Endothelial cell of hepatic sinusoid (primary cell): ENCODE results near the gene HSPB2.
"Not testable (repeated sequence)": the region's sequence is repeated elsewhere in the genome, so short reads cannot be mapped to it uniquely, and the experiment has no call there.

Source experiments
- in situ Hi-C: cut with HindIII; loops from 2 replicates; pipeline ENCODE4 v1.10.0; 2017; ENCODE audit warnings: low sequenced_read_pairs

Gene HSPB2

DNA sequence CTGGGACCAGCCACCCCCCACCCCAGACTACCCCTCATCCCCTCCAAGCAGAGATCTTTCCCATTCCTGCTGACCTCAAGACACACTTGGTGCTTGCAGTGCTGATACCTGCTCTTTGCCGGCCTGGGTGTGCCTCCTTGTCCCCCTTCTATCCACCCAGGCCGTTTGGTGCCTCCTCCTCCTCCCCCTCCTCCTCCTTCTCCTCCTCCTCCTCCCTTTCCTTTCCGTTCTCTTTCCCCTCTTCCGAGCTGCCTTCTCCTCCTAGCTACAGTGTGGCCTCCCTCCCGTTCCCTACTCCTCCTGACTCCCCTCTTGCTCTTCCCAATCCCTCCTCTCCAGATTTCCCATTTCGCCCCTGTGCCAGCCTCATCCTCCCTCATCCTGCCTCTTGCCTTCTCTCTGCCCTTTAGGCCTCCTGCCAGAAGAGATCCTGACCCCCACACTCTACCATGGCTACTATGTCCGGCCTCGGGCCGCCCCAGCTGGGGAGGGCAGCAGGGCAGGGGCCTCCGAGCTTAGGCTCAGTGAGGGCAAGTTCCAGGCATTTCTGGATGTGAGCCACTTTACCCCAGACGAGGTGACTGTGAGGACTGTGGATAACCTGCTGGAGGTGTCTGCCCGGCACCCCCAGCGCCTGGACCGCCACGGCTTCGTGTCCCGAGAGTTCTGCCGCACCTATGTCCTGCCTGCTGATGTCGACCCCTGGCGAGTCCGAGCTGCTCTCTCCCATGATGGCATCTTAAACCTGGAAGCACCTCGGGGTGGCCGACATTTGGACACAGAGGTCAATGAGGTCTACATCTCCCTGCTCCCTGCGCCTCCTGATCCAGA lies 712 bp downstream of the HSPB2 start:
- in situ Hi-C loops = no loop called here

DNA sequence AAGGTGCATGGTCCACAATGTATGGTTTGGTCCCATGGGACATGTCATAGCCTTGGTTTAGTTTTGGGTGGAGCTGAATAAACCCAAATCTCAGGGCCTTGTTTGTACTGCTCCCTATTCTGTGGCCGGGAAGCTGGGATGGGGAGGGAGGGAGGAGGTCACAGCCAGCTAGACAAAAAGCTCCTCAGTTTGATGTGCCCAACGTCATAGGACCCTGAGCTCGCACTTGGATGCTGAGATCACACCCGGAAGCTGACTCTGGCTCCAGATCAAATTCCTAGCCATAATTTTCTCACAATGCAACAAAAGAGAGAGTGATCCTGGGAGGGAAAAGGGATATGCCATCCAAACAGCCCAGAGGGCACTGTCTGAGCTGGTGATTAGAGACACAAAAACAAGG lies 1.5 kb downstream of the HSPB2 start:
- in situ Hi-C loops = no loop called here

DNA sequence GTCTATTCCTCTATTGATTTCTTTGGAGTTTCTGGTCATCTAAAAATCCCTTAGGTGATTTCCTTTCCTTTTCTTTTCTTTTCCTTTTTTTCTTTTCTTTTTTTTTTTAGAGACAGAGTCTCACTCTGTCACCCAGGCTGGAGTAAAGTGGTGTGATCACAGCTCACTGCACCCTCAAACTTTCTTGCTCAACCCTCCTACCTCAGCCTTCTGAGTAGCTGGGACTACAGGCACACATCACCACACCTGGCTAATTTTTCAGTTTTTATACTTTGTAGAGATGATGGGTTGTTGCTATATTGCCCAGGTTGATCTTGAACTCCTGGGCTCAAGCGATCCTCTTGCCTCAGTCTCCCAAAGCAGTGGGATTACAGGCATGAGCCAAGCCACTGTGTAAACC lies 4.2 kb downstream of the HSPB2 start:
- in situ Hi-C loops = no loop called here

DNA sequence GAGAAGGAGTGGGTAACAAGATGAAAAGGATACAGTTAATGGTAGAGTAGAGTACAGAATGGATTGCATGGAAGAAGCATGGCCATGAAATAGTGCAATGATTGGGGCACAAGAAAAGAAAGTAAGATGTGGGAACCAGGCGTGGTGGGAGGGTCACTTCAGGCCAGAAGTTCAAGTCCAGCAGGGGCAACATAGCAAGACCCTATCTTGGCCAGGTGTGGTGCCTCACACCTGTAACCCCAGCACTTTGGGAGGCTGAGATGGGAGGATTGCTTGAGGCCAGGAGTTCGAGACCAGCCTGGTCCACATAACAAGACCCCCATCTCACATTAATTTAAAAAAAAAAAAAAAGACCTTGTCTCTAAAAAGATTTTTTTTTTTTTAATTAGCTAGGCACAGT lies 4.8 kb downstream of the HSPB2 start:
- in situ Hi-C loops = no loop called here

DNA sequence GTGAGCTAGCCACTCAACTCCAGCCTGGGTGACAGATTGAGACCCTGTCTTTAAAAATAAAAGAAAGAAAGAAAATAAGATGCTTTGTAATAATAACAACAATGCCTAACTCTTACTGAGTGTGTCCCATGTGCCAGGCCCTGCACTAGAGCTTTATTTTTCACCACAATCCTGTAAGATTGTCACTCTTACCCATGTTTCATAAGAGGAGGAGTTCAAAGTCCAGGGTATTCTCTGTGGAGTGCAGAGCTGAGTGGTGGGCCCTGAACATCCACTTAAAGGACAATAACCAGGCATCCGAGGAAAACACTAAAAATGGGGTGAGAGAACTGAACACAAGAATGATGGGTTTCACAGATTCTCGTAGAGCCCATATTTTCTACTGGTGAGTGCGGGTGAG lies 5.3 kb downstream of the HSPB2 start:
- in situ Hi-C loops = no loop called here

DNA sequence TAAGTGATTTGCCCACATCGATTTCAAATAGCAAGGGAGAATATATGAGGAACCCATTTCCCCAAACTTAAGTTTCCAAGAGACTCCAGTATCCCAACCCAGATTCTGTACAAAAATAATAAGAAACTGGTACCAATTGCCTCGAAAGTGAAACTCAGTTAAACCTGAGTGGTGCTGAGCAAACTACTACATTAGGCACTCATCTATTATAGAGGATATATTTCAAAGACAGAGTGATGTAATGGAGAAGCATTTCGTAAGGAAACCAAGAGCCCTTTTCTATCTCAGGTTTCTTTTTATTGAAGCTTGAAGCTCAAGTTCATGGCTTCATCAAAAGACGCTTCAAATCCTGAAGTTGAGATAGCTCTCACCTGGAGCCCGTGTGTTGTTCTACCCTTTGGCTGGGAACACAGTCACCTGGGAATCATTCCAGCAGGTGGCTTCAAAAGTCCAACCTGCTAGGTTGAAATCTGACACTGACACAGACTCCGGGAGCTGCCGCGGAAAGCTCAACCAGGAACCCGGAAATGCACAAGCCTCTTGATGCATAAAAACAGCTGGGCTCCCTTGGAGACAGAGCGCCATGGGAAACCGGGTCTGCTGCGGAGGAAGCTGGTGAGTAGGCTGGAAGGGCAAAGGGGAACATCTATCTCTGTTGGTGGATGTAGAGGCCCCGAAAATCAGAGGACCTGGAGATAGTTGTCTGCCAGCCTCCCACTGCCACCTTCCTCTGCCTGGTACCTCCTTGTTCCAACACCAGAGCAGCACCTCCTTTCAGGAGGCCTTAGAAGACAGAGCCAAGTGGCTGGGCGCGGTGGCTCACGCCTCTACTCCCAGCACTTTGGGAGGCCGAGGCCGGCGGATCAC lies 6.1 kb downstream of the HSPB2 start, which contains the start of gene C11orf52:
TSS of gene C11orf52 (plus strand) at position 524 of the 867 bp plus-strand sequence. CDS start at position 584, 60 bp downstream.
- in situ Hi-C loops = no loop called here

DNA sequence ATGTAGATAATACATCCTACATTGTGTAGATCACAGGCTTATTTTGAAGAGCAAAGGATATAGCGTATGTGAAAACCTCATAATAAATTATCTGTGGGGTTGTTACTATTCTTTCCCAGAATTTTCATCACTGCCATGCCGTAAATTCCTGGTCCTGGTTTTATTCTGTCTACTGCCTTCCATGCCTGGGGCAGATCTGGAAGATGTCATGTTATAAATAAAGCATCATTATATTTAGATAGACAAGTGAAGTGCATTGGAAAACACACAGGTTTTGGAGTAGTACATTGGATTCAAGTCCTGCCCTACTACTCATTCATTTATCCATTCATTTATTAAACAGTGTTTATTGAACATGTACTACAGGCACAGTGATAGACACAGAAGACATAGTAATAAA lies 8.4 kb downstream of the HSPB2 start:
- in situ Hi-C loops = no loop called here

DNA sequence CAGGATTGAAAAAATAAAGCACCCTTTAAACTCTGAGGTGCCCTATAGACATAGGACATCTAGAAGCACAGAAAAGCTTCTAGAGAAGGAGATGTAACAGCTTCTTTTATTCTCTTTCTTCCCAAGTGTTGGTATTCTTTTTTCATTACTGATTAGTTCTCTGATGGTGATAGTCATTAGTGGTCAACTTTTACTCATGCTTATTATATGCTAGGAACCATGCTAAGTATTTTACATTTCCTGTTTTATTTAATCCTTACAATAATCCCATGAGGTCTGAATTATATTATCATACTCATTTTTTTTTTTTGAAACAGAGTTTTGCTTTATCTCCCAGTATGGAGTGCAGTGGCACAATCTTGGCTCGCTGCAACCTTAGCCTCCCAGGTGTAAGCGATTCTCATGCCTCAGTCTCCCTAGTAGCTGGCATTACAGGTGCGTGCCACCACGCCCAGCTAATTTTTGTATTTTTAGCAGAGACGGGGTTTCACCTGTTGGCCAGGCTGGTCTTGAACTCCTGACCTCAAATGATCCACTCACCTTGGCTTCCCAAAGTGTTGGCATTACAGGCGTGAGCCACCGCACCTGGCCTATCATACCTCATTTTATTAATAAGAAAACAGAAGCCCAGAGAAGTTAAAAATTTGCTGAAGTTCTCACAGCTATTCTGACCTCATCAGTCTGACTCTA lies 9.2 kb downstream of the HSPB2 start:
- in situ Hi-C loops = no loop called here

DNA sequence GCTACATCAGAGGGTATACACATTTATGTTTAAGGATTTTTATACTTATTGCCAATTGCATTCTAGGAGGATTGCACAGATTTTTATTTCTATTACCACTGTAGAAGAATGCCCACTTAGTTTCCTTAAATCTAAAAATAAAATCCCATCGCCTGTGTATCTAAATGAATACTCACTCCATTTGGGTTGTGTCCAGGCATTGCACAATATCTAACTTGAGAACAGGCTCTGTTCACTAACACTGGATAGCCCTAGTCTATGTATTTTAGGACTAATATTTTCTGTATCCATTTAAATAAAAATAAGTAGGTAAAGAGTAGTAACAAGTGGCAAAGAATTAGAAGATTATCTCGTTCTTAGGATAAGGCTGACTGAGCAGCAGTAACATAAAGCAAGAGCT lies 10.3 kb downstream of the HSPB2 start:
- in situ Hi-C loops = no loop called here

DNA sequence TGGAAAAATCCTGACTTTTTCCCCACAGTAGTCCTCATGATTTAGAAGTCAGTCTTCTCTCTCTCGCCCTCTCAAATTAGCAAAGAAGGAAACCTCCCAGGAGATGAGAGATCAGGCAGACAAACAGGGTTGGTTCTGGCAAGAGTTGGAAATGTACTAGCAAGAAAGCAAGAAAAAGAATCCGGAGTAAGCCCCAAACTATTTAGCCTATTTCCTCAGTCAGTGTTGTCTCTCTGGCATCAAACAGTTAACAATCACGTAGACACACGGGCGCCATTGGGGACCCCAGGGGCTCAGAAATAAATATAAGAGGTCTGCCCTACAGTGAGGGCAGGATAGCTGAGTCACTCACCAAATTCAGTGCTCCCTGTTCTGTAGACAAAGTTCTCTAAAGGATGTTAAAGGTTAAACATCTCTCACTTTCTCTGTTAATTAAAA lies 10.8 kb downstream of the HSPB2 start:
- in situ Hi-C loops = no loop called here

DNA sequence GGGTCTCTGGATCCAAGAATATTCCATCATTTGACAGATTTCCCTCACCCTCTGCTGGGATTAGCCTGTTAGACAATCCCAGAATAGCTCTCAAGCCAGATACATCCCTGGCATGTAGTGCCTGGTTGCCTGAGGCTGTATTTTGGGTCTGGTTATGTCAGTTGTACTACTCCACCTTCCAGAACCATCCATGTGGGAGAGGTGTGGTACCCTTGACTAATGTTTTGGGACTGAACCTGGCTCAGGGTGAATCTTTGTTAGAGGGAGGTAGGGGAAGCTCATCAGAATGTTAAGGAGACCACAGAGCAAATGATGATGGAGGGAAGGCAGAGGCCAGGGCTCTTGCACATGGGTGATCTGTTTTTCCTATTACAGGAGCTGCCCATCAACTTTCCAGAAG lies 11.4 kb downstream of the HSPB2 start:
- in situ Hi-C loops = no loop called here

DNA sequence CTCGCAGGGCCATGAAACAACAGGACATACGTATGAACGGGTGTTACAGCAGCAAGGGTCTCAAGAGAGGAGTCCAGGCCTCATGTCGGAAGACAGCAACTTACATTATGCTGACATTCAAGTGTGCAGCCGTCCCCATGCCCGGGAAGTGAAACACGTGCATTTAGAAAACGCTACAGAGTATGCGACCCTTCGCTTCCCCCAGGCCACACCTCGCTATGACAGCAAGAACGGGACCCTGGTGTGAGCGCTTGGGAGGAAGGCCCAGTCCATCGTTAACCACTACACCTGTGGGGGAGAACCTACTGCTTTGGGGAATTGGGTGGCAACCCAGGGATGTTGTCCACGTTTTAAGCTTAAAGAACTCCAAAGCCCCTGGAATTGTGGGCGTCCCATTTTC lies 13.4 kb downstream of the HSPB2 start:
- in situ Hi-C loops = loop anchor here (5.0 kb wide), 1 partner anchor 49 kb away; the partner anchor contains the start of genes CFAP68 and FDXACB1

DNA sequence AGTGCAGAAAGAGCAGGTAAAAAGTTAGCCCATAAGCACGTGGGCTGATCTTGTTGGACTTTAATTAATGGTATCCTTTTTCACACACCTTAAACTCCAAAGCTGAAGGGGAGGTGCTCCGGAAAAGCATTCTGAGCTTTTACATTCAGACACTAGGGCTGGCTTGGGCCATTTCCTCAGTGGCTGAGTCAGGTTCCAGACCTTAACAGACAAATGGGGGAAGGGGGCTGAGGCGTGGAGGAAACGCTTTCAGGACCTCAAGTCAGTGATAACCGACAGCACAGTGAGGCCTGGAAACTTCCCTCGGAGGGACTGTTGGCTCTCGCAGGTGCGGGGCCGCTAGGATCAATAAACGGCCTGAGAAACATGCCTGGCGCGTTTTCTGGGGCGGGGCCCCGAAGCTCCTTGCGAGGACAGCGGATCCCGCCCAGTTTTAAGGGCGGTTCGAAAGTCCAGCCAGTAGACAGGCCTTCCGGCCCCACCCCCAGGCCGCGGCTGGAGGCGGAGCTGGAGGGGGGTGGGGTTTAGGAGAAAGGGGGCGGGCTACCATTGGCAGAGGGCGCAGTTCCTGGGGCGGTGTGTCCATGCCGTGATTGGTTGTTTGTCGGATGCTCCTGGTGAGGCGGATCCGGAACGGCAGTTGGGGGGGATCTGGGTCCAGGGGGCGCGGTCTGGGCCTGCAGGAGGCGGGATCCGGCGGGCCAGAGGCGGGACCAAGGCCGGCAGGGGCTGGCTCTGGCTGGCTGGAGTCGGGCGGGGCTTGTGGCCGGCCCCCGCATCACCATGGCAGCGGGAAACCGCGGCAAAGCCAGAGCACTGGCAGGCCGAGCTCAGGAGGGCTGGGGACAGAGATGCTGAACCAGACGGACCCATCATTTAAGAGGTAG lies 14.2 kb downstream of the HSPB2 start:
- in situ Hi-C loops = loop anchor here (5.0 kb wide), 1 partner anchor 49 kb away; the partner anchor contains the start of genes CFAP68 and FDXACB1

DNA sequence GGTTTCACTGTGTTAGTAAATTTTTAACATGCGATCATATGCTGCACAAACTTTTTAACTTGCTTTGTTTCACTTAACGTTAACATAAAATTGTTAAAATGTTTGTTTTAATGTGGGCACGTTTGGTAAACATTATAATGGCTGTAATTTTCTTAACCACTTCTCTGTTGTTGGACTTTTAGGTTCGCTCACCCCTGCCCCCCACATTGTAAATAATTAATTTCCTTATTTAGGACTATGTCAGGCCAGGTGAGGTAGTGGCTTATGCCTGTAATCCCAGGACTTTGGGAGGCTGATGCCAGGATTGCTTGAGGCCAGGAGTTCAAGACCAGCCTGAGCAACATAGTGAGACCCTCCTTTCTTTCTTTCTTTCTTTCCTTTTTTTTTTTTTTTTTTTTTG lies 17.9 kb downstream of the HSPB2 start:
- in situ Hi-C loops = no loop called here

DNA sequence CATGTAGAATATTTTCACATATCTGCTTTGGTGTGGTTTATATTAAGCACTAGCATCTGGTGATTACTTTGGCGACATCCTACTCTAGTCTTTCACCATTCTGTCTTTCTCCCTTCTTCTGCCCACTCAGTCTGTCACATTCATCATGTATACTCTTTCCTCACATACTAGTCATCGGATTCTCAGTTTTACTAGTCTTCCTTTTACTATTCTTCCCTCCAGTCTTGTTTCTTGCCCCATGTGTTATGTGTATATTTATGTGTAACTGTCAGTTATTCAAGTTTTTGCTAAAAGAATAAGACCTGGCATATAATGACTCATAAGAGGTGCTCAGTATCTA lies 20.0 kb downstream of the HSPB2 start:
- in situ Hi-C loops = no loop called here

DNA sequence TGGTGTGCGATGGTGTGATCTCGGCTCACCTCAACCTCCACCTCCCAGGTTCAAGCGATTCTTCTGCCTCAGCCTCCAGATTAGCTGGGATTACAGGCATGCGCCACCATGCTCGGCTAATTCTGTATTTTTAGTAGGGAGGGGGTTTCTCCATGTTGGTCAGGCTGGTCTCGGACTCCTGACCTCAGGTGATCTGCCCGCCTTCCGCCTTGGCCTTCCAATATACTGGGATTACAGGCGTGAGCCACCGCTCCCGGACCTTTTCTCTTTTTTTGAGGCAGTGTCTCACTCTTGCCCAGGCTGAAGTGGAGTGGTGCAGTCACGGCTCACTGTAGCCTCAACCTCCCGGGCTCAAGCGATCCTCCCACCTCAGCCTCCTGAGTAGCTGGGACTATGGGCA lies 20.6 kb downstream of the HSPB2 start:
- in situ Hi-C loops = not testable (repeated sequence)

DNA sequence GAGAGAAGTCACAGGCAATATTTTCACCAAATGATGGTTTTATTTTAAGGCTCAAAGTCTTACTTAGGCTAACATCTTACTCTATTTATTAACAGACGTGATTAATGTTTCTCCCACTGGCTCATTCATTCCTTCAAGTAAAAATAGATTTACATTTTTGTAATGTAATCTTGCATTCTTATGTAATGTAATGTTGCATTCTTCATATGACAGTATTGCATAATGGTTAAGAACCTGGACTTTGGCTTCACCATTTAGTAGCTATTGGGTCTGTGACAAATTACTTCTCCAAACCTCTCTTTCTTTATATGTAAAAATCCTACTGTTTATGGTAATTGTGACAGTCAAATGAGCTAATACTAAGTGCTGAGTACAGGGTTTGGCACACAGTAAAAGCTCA lies 21.3 kb downstream of the HSPB2 start:
- in situ Hi-C loops = no loop called here

DNA sequence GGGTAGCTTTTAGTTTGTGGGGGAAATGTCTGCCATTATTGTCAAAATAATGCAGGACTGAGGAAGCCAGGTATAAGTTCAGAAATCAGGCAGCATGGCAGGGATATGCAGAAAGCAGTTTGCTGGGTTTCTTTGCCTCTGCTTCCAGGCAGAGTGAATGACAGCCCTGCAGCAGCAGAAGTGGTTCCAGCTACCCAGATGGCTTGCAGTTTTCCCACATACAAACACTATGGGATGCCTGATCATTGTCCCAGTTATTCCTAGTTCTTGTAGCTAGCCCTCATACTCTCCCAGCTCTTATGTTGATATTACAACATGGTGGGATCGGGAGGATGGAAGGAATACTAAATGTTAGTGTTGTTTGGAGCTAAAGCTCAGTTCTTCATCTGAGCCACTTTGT lies 21.8 kb downstream of the HSPB2 start:
- in situ Hi-C loops = no loop called here

DNA sequence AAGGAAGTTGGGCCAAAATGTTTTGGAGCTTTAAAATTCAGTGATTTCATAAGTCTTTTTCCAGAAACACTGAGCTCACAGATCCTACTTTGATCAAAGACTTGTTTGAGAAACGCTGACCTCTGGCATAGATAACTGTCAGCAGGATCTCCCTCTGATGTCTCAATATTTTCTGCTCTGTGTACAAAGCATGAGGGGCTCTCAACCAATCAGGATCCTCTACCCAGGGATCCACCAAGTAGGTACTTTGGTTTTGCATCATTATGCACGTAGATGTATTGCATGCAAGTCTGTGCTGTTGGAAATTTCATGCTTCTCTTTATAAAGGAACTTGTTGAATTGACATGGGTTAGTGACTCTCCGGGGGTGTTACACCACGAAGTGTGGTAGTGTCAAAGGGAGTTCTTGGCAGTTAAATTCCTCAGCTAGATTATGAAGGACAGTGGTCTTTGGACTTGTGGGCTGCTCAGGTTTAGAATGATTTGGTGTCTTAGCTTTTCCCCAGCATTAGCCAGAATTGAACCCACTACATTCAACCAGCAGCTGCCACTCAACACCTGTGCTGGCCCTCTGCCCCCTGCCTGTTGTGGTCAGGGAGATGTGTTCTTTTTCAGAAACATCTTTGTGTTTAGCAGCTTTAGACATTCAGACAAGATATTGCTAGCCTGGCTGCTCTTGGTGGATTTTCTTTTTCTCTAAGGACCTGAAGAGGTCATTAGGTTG lies 22.9 kb downstream of the HSPB2 start:
- in situ Hi-C loops = no loop called here
